GM04504 (cell line): ENCODE results near the gene SGCD.
A peak's percentile ranks its signal among the peaks of the same experiment; 100 is the strongest.
"Not testable (repeated sequence)": the region's sequence is repeated elsewhere in the genome, so short reads cannot be mapped to it uniquely, and the experiment has no call there.

Experiments used
- DNase-seq: peaks from one replicate; pipeline ENCODE4 v3.0.0-alpha.2; 2012; ENCODE audit warnings: low read depth

SGCD gene

DNA sequence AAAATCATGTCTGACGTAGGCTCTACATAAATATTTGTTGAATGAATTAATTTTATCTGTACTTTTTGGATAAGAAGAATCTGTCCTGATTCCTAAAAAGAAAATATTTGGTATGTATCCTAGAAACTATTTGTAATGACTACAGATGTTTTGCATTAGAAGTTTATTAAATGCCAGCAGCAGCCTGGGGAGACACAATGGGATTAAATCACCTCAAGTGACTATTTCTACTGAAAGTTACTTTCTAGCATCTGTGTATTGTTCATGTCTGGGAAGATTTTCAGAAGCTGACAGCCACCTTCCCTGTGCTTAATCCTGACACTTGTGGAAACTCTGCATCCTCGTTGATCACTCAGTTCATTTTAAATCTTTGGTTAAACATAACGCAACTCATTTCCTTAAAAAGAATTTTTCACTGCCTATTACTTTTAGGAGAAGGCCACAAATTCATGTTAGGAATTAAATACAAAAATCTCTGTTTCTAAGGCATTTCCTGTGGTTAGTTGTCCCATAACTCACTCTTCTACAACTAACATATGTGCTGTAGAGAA is 313.8 kb downstream of the SGCD start:
- peak; percentile 83 for DNase-seq

DNA sequence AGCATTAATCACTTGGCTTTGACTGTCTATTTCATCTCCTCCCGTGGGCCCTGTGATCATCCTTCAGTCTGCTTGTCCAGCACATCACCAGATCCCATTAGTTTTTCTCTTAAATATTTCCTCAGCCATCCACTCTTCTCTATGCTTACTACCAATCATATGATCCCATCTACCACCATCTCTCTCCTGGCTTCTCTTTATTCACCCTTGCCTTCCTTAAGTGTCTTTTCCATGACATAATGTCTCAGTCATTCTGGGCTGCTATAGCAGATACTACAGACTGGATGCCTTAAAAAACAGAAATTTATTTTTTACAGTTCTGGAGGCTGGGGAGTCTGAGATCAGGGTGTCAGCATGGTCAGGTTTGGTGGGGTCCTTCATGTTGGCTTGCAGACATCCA is 314.7 kb downstream of the SGCD start:
- no peak for DNase-seq

DNA sequence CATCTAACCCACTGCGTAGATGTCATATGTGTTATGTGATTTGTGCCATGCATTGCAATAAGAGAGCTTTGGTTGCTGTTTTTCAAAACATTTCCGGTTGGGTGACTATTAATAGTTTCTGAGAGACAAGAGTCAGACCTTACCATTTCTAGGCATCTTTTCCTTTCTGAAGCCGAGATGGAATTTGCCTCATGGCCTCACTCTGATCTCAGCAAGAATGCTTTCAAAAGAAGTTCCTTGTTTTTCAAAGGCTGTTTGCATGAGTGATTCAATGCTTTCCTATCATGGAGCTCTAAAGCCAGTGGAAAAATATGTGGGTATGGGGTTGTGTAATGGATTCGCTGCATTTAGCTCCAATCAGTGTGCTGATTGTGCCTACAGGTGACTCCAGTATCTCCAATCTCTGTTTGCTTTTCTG is 320.1 kb downstream of the SGCD start:
- DNase-seq = no peak

DNA sequence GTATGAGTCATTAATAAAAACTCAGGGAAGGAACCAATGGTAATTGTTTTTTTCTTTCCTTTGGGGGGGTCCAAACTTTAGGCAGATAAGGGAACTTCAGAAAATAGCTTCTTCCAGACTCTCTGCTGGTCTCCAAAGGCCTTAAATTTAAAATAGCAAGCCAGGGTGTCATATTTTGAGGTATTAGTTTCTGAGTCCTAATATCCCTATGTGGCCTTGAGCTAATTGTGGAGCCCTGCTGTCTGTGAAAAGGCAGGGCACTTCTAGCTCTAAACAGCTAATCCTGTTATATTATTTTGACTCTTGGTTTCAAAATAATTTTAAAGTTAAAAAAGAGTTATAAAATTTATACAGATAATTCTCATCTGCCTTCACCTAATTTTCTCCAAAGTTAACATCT is 327.5 kb downstream of the SGCD start:
- no peak for DNase-seq

DNA sequence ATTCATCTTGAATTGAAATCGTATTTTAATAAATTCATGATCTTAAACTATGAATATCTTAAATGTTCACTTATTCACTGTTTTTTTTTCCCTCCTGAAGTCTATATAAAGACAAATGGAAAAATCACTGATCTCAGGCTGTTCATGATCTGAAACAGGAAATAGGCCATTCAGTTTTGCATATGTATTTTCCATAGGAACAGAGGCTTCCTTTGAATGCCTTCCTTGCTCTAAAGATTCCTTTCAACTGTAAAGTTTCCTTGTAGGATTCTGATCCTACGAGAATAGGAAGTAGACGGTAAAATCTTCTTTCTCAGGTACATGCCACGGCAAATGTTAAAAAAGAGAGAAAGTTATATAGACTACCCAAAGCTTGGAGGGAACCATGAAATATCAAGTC is 328.8 kb downstream of the SGCD start:
- DNase-seq = no peak

DNA sequence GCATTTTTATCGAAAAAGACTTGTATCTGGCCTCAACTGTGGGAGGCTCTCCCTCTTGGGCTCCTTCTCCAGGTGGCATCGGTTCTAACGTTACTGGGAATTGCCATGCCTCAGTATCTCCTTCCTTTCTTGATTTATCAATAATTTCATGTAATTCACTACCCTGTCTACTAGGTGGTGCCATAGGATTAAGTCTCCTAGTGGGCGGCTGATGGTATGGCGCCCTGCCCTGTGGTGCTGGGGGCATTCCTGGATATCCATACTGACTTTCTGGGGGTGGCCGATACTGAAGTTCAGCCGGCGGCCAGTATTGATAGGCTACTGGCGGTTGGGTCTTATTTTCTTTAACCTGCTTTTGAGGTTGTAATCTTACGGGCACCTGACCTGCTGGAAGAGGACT is 337.9 kb downstream of the SGCD start:
- not testable (repeated sequence) for DNase-seq

DNA sequence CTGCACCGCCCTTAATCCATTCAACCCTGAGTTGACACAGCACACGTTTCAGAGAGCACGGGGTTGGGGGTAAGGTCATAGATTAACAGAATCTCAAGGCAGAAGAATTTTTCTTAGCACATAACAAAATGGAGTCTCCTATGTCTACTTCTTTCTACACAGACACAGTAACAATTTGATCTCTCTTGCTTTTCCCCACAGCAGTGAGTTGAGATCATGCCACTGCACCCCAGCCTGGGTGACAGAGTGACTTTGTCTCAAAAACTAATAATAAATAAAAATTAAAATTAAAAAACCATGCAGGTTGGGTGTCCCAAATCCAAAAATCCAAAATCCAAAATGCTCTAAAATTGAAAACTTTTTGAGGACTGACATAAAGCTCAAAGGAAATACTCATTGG is 339.7 kb downstream of the SGCD start:
- not testable (repeated sequence) for DNase-seq

DNA sequence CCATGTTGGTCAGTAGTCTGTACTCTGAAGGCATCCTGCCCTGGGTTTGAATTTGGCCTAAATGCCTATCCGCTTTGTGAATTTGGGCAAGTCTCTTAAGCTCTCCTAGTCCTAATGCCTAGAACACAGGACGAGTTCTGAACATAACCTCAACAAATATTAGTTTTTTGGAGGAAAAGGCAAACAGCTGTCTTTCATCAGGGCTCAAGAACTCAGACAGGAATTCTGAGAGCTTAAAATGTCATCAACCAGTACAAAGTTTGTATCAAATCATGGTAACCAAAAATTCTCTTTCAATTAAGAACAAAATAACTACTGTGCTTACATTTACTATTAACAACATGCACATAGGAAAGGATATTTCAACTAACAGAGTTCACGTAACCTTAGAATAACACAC is 340.7 kb downstream of the SGCD start:
- no peak for DNase-seq

DNA sequence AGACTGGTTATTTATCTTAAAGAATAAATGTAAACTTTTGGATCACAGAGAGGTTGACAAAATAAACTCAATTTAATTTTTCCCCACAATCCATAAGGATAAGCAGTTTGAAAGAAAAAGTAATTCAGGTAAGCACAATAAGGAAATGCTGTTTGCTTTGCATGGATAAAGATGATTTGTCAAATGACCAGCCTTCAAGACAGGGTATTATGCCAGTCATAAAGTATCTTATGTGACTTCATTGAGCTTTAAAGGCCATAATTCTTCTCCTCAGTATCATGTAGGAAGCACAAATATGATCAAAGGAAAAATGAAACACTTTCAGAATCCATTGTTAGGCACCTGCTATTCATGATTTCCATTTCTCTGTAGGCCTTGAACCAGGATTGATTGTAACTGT is 342.5 kb downstream of the SGCD start:
- no peak for DNase-seq

DNA sequence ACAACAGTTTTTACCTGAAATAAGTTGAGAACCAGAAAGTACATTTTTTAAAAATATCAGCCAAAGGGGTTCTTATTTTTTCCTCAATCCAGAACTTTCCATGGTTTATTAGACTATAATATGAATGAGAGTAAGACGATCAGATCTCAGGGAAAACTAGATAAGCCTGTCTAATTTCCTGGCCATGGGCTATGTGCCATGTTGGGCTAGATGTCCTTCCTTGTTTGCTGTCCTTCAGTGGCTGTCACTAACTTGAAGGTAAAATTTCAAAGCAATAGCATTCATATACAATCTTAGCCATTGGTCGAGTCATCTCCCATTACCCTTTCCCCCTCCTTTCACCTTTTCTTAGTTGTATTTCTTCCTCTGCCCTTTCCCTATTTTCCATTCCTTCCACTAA is 343.7 kb downstream of the SGCD start:
- DNase-seq = no peak

DNA sequence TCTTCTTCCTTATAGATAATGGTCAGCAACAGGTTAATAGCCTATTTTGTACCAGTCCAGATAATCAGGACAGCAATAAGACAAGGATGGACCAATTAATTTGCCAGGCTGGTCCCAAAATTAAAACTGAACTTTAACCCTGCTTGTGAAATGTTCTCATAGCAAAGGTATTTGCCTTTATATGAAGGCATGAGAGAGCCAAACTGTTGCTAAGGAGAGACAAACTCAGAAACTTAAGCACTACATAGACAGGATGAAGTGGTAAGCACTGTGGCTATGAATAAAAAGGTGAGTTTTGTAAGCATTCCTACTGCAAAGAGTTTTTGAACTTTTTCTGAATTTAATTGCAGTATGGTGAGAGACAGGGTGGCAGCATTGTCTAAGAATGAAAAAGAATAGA is 348.4 kb downstream of the SGCD start:
- no peak for DNase-seq

DNA sequence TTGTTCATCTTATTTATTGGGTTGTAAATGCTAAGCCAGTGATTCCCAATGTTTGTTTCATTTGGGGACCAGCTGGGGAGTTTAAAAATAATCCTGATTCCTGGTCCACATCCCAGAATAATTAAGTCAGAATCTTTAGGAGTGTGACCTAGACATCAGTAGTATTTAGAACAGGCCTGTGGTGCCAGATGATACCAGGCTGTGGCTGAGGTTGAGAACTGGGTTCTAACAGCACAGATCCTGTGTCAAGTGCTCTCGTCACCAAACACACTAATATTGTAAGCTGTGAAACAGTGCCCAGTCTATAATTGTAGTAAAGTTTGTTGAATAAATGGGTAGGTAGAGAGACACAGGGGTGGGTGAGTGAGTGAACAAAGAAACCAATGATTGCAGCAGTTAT is 351.0 kb downstream of the SGCD start:
- DNase-seq = no peak

DNA sequence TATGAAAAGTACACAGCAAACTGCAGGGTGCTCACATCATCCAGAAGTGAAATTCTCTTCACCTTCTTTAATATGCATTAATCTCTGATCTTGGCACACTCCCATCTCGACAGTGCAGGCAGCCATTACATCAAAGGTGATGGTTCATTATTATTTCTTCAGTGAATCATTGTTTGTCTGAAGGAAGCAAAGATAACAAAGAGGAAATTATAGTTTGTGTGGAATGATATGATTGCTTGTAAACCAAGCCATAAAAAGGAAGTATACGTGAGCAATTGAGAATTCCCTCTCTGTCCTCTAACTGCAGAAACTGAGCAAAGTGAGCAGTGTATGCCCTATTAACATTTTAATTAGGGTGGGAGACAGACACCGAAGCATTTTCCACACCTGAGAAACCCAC is 351.5 kb downstream of the SGCD start:
- DNase-seq = no peak

DNA sequence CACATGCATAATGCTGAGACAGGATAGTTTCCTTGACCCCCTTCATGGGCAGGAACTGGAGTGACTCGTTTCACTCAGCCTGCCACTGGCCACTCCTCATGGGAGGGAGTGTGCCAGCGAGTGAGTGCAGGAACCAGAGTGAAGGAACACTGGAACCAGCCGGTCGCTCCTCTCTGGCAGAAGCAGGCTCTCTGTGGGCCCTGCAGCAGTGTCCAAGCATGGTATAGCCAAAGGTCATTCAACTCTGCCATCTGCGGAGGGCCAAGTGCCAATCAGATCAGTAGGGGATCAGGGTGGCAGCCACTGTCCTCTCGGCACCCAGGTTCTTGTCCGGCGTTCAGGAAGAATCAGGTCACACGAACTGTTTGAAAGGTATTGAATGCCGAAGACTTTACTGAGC is 353.9 kb downstream of the SGCD start:
- no peak for DNase-seq

DNA sequence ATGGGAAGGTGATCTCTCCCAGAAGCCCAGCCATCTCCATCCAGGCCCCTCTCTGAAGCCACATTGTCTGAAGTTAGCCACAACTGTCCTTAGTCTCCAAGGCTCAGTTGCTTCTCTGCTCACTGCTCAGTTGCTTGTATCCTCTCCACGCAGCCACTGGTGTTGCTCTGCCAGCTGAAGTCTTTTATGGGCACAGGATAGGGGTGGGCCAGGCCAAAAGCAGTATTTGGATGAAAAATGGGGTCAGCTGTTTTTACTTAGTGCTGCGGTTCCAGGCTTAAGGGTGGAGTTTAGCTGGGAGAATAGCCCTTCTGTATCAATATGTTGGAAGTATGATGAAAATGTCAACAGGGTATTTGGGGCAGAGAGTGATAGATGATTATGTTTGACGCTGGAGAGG is 354.3 kb downstream of the SGCD start:
- DNase-seq = no peak

DNA sequence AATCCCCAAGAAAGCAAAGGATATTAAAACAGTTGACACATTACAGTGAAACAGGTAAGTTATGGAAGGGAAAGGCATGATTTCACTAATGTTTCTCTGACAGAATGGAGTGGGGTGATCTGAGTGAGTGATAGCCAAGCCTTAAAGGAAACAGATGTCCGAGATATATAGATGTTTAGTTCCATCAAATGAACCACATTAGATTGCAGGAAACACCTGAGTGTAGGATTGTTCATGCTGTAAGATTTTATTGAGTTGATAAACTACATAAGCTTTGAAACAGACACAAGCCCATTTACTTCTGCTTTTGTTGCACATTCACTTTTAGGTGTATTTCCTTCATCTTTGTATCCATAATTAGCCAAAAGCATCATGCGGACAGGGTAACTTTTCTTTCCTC is 356.0 kb downstream of the SGCD start:
- no peak for DNase-seq

DNA sequence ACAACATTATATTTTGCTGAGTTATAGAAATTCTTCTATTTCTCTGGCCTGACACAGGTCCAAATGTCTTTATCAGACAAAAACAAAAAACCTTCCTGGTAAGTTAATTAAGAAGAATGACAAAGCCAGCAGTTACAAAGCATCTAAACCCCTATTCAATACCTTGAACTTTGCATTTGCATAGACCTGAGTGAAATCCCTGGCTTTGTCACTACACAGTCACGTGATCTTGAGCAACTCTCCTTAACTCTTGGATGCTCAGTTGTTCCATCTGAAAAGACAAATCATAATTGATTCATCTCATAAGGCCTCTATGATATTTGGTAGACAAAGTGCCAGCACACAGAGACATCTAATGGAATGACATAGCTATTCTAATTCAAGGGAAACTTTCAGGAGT is 356.5 kb downstream of the SGCD start:
- no peak for DNase-seq

DNA sequence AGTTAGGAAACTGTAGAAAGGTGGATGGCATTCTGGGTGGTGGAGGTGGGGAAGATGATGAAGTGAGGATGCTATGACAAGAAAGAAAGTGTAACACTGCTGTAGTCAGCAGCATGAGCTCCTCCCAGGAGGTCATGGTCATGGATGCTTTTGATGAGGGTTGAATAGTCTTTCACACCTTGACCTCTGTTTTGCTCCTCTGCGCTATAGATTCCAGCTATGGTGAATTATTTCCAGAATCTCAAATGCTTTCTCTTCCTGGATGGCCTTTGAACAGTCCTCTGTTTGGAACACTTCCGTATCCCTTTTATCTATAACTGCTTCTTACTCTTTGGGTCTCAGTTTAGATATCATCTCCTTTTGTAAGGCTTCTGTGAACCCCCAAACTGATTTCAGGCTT is 357.3 kb downstream of the SGCD start:
- no peak for DNase-seq

DNA sequence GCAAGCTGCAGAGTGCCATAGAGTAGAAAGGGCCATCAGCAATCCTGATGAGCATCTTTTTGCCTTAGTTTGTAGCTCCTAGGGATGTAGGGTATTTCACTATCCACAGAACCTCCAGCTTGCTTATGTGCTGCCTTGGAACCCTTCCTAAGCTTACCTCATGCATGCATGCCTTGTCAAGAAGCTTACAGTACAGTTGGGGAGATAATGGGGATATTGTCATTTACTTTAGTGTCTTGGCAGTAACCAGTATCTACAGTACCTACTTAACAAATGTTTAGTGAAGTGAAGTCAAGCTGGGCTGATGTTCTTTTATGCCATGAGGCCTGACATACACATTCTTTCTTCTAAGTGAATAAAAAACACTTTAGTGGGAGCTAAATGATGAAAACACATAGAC is 358.5 kb downstream of the SGCD start:
- no peak for DNase-seq

DNA sequence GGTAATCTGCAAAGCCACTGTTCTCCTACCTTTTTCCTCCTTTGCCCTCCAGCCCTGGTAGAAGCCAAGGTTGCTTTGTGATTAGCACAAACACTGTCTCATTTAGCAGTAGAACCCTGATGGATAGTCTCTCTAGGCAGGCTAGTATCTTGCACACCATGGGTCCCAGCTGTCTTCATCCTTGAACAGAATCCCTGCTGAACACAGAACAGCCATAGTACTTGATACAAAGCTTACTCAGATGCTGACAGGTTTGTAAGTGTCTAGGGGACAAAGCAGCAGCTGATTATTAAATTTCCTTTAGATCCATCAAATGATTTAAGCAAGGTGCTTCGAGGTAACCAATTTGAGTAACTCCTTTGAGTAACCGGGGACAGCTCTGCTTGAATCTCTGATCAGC is 359.4 kb downstream of the SGCD start:
- DNase-seq = no peak

DNA sequence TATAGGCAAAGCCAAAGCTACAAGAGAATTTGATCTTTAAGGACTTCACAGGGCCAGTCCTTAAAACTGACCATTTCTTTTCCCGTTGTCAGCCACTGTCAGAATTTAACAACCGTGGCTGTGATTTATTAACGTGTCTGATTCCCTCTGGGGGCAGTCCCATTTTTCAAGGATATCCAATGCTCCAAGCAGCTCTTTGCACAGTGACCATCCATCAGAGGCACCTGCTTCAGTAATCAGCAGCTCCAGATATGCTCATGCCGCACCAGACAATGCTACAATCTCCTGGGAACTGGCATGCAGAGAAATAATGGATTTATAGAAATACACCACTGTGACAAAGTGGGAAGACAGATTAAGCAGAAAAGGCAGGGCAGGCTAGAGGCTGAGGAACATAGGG is 359.8 kb downstream of the SGCD start:
- no peak for DNase-seq

DNA sequence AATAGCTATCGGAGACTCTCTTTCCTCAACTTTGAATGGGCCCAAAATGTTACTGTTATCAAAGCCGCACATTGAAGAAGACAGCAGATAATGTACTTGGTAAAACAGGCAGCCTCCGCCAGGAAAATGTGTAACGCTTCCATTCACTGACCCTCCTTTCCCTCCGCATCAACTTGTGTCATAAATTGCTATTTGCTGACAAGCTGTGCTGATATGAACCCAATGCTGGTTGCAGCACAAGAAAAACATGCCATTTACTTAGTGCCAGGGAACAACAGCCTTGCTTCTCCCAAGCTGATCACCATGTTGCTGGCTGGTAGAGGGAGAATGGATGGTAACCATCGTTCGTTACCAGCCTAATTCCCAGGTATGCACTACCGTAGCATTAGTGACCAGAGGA is 360.6 kb downstream of the SGCD start:
- DNase-seq = no peak

DNA sequence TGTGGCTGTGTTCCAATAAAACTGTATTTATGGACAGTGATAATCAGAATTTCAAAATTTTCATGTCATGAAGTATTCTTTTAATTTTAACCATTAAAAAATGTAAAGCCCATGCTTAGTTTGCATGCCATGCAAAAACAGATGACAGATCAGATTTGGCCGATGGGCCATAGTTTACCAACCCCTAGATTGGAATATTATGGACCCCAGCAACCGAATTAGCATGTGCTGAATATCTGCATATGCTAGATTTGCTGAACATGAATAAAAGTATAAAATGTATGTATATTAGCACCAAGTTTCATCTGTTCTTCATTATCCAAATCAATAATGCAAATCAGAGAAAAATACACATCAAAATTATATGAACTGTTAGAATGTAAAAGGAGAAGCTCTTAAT is 364.6 kb downstream of the SGCD start:
- no peak for DNase-seq

DNA sequence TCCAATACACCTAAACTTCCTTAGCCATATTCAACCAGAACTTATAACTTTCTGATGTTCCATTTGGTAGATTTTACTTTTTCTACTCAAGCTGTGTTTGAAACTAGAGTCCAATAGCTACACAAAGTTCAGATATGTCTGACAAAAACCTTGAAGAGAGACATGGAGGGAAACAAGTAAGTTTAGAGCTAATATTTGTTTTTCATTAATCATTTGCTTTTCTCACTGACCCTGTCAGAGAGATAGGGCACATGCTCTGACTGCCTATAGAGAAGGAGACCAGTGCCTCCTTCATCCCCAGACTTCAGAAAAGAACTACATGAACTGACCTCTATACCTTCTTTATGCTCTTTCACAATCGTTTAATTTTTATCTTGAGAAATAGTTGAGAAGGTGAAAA is 366.1 kb downstream of the SGCD start:
- no peak for DNase-seq

DNA sequence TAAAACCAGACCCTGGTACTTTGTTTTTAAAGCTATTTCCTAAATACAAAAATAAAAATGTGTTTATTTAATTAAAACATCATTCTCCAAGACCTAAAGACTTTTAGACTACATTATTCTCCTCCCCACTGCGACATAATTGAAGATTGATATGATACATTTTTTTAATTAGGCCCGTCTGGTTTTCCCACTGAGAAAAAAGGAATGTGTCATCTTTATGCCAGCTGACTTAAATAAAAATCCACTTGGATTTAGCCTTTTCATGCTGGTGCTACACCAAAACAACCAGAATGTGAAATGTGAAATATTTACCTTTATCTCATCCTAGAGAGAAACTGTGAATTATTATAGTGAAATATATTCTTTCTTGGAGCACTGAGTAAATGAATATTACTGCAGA is 367.6 kb downstream of the SGCD start:
- no peak for DNase-seq
